NCI-H82 treated with DMSO at 0.1 percent for 48 hours (cell line): ENCODE results near the gene THAP11.

ENCODE experiments used
- DNase-seq: peaks from one replicate; lab custom pipeline; 2025; ENCODE audit not compliant: unreplicated experiment; lab: John Stamatoyannopoulos, UW

THAP11 gene

DNA sequence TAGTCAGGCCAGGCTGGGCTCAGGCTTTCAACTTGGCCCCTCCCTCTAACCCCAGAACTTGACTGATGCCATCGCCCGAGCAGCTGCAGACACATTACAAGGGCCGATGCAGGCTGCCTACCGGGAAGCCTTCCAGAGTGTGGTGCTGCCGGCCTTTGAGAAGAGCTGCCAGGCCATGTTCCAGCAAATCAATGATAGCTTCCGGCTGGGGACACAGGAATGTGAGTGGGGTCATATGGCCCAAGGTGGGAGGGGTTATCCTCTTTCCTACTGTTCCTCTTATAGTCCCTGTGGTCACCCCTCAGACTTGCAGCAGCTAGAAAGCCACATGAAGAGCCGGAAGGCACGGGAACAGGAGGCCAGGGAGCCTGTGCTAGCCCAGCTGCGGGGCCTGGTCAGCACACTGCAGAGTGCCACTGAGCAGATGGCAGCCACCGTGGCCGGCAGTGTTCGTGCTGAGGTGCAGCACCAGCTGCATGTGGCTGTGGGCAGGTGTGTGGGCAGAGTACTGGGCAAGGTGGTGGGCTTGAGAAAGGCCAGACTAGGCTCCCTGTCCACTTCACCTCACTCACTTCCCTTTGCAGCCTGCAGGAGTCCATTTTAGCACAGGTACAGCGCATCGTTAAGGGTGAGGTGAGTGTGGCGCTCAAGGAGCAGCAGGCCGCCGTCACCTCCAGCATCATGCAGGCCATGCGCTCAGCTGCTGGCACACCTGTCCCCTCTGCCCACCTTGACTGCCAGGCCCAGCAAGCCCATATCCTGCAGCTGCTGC lies 40.4 kb downstream of the THAP11 start:
- no peak for DNase-seq

GRCh38 chr16:67883146-67883871 lies 41.2 kb downstream of the THAP11 start:
- no peak for DNase-seq

- no peak for DNase-seq
Measured at GRCh38 chr16:67883872-67884261, 41.7 kb downstream of the THAP11 start.

- DNase-seq: peak; percentile 65
Measured at GRCh38 chr16:67884684-67885083, 42.6 kb downstream of the THAP11 start, which contains the start of gene NRN1L. Gene NRN1L (plus strand): TSS chr16:67884885. CDS start chr16:67884904, 19 bp downstream.

- DNase-seq: no peak
Measured at GRCh38 chr16:67885545-67885944, 43.4 kb downstream of the THAP11 start.

- no peak for DNase-seq
Measured at GRCh38 chr16:67885976-67886375, 43.9 kb downstream of the THAP11 start.

DNA sequence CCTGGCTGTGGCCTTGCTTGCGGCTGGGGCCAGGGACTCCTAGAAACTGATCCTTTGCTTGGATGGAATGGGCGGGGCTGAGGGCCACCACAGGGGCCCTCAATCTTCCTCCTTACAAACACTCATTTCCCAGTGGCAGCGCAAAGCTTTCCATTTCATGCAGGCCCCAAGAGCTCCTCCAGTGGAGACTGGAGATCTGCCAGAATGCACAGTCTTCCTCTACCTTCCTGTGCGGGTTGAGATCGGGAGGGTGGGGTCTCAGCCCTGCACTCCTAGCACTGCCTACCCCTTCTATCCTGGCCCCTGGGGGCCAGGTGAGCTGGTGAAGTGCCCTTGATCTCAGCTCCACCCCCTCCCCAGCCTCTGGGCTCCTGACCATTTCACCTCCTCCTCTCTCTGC lies 44.3 kb downstream of the THAP11 start:
- no peak for DNase-seq

DNA sequence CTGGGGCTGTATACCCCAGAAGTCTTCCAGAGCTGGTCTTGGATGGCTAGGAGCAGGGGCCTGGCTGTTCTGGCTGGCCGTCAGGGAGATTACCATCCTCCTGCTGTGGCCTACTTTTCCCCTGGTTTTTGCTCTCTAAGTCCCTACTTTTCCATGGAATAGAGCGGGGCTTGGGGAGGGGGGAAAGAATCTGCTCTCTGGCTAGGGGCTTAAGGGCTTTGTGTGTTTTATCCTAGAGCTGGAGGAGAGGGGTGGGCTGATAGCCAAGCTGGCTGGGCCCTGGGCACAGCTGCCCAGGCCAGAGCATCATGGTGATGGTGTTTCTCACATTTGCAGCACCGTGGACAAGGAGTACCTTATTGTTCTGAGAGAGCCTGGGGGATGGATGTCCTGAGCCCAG lies 46.2 kb downstream of the THAP11 start:
- no peak for DNase-seq

- DNase-seq: no peak
Measured at GRCh38 chr16:67892375-67892774, 50.3 kb downstream of the THAP11 start.

DNA sequence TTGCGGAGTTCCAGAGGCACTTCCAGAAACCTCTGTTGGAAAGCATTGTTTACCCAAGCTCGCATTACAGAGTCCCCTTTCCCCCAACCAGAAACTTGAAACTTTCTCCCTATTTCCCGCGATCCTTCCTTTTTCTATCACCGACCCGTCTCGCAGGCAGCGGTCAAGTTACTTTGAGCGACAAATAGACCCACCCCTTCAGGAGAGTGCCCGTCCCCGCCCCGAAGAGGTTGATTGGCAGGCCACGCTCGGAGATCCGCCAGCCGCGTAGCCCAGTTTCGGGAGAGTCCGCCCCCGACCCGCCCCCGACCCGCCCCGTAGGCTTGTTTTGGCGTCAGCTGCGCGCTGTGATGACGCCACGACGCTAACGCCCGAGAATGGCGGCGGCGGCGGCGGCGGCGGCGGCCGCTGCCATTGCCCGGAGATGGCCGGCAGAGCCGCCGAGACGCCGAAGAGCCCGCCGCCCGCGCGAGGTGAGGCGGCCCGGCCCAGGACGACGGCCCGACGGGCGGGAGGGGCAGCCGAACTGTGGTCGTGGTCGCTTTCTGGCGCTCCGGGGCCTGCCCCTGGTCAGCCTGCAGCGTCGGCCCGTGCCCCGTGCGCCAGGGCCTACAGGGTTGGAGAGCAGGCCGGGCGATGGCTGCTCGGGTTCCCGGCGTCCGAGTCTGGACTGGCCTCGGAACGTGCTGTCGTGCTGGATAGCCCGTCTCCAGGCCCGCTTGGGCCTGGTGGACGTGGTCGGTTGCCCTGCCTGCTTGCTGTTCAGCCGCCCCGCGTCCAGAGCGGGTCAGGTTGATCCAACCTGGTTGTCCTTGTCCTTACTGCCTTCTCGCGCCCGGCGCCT lies 51.0 kb downstream of the THAP11 start, which contains the start of gene PSKH1:
Gene PSKH1 (plus strand): TSS at position 356 of the 844 bp plus-strand sequence. CDS start 15,496 bp downstream, outside the sequence.
- peak; percentile 90 for DNase-seq
